ENCODE data around the gene LRRFIP2.

GRCh38 chr3:37064747-37065146 lies 109.6 kb downstream of the LRRFIP2 start:
- TF ChIP-seq CTCF (IDR thresholded peaks at IDR 0.05) (no peak), POLR2A (IDR thresholded peaks at IDR 0.05) (no peak)

All from heart left ventricle (tissue), 13 donors.